Measurements from ENCODE around the gene LARGE1.

The LARGE1 gene

DNA sequence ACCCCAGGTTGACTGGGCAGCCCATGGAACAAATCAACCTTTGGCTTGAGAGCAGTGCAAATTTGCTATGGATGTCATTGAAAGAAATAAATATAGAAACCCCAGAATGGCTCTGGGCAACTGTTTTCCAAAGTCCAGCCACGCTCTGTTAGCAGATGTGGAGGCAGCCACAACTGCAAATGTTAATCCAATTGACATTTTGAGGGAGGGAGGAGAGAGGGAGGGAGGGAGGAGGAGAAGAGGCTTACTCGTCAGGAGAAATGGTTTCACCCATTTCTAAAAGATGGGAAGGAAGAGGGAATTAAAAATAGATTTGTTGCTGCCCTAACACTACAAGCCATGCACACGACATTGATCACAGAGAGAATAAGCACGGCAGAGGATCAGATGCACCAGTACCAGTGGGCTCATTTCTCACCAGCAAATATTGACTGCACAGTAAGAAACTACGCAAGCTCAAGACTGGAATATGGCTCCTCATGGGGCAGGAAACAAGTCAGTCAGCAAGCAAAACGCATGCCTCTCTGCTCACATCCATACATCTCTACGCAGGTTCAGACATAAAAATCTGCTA is 229.1 kb downstream of the LARGE1 start:
- no peak overlapping the region for H3K27ac Mint-ChIP-seq (ENCODE audit: low read depth)

DNA sequence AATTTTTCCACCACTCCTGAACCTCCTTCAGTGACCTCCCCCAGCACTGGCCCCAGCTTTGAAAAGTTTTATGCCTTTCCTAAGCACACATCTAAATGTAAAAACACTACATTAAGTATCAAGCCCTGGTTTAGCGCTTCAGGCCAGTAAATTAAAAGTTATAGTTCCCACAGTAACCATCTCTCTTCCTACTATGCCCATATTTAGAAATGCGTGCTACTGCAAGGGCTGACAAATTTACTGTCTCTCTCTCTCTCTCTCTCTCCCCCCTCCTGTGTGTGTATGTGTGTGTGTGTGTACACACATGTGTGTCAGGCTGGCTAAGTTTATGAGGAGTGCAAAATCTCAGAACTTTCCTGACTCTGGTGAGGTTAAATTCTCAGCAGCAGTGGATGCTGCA is 231.4 kb downstream of the LARGE1 start:
- H3K36me3 Mint-ChIP-seq (ENCODE audit: insufficient read depth), result peaks cover 2% of the 10 kb centered on the region
- H3K27me3 Mint-ChIP-seq, result no peaks in the 10 kb centered on the region
- H3K4me3 Mint-ChIP-seq, result no peak overlapping the region
- peaks cover 20% of the 10 kb centered on the region for H3K9me3 Mint-ChIP-seq
- H3K27ac Mint-ChIP-seq (ENCODE audit: low read depth), result no peak overlapping the region
- DNase-seq (ENCODE audit: low spot score in 2 of 2) (no peak), ATAC-seq (replicated peaks; ENCODE audit: extremely low read depth, poor library complexity, severe bottlenecking) (no peak)
- H3K4me1 Mint-ChIP-seq, result no peaks in the 10 kb centered on the region

More for the DNA sequence above, 229.1 kb downstream of the LARGE1 start:
- no peak for DNase-seq (ENCODE audit: low spot score in 2 of 2)
- H3K27me3 Mint-ChIP-seq, result no peaks in the 10 kb centered on the region
- H3K4me3 Mint-ChIP-seq, result no peak overlapping the region
- no peak for ATAC-seq (replicated peaks; ENCODE audit: extremely low read depth, poor library complexity, severe bottlenecking)
- peaks cover 2% of the 10 kb centered on the region for H3K36me3 Mint-ChIP-seq (ENCODE audit: insufficient read depth)
- H3K9me3 Mint-ChIP-seq, result peaks cover 20% of the 10 kb centered on the region
- H3K4me1 Mint-ChIP-seq, result no peaks in the 10 kb centered on the region

DNA sequence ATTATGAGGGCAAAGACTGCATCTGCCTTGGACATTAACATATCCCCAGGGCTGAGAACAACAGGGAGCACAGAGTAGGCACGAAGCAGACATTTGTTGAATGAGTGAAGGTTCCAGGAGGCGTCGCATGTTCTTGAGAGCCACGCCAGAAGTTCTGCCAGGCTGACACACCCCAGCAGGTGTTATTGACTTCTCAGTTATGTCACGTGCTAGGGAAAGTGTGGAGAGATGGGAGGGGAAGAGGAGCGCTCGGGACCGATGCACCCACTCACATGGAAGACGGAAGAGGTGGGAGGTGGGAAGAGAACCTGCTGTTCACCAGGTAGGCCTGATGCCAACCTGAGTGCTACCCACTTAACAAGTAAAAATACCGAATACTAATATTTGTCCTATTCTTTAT is 232.8 kb downstream of the LARGE1 start:
- Mint-ChIP-seq H3K36me3 (ENCODE audit: insufficient read depth) (peaks cover 2% of the 10 kb centered on the region), H3K27me3 (no peaks in the 10 kb centered on the region), H3K4me3 (no peak overlapping the region), H3K27ac (ENCODE audit: low read depth) (no peak overlapping the region), H3K4me1 (no peaks in the 10 kb centered on the region), H3K9me3 (peaks cover 23% of the 10 kb centered on the region)
- DNase-seq (ENCODE audit: low spot score in 2 of 2), result no peak
- ATAC-seq (replicated peaks; ENCODE audit: extremely low read depth, poor library complexity, severe bottlenecking), result no peak

DNA sequence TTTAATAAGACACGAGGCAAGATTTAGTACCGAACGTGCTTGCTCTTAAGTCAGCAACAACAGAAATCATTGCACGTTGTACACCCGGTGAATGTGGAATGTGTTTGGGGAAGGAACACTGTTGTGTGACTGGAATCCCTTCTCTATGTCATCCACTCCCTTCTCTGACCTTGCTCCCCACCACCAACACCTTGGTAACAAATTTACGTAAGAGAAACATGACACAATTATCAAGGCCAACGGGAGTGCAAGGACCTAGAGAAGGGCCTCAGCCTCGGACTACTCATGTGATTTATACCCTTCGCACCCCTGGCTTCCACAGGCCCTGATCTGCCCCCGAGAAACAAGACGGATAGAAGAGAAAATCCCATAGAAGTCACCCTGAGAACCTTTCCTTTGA is 236.2 kb downstream of the LARGE1 start:
- H3K27ac Mint-ChIP-seq (ENCODE audit: low read depth), result no peak overlapping the region
- ATAC-seq (replicated peaks; ENCODE audit: extremely low read depth, poor library complexity, severe bottlenecking) (no peak), DNase-seq (ENCODE audit: low spot score in 2 of 2) (no peak)
- H3K4me3 Mint-ChIP-seq, result no peak overlapping the region
- H3K9me3 Mint-ChIP-seq, result peaks cover 23% of the 10 kb centered on the region
- no peaks in the 10 kb centered on the region for H3K27me3 Mint-ChIP-seq
- peaks cover 2% of the 10 kb centered on the region for H3K36me3 Mint-ChIP-seq (ENCODE audit: insufficient read depth)
- no peaks in the 10 kb centered on the region for H3K4me1 Mint-ChIP-seq

DNA sequence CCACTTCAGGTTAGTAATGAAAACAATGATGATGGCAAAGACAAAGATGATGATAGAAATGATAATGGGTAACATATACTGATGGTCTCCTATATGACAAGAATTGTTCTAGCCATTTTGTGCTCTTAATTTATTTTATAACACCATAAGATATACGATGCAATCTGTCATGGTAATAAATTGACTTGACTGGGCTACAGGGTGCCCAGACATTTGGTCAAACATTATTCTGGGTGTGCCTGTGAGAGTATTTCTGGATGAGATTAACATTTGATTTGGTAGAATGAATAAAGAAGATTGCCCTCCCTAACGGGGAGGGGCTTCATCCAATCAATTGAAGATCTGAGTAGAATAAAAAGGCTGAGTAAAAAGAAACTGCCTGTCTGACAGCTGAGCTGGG is 237.3 kb downstream of the LARGE1 start:
- ATAC-seq (replicated peaks; ENCODE audit: extremely low read depth, poor library complexity, severe bottlenecking), result no peak
- Mint-ChIP-seq H3K4me3 (no peak overlapping the region), H3K36me3 (ENCODE audit: insufficient read depth) (no peaks in the 10 kb centered on the region), H3K27ac (ENCODE audit: low read depth) (no peak overlapping the region), H3K27me3 (no peaks in the 10 kb centered on the region), H3K9me3 (peaks cover 19% of the 10 kb centered on the region), H3K4me1 (no peaks in the 10 kb centered on the region)
- DNase-seq (ENCODE audit: low spot score in 2 of 2), result no peak

DNA sequence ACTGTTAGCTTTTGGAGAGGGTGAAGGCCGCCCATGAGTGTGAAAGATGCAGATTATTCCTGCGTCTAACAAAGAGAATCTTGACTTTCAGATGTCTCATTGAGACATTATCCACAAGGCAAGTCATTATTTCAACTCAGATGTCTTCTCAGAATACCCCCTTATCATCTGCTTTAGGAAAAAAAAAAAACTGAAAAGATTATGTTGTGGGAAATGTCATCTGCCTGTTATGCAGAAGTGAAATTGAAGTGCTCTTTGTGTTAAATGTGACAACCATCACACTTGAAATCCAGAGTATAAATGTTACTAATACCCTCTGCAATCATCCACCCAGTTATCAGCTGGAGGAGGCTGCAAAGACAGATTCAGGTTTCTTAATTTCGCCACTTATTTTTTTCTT is 239.6 kb downstream of the LARGE1 start:
- DNase-seq (ENCODE audit: low spot score in 2 of 2) (no peak), ATAC-seq (replicated peaks; ENCODE audit: extremely low read depth, poor library complexity, severe bottlenecking) (no peak)
- Mint-ChIP-seq H3K9me3 (peaks cover 11% of the 10 kb centered on the region), H3K27ac (ENCODE audit: low read depth) (no peak overlapping the region), H3K27me3 (no peaks in the 10 kb centered on the region), H3K4me1 (no peaks in the 10 kb centered on the region), H3K4me3 (no peak overlapping the region), H3K36me3 (ENCODE audit: insufficient read depth) (no peaks in the 10 kb centered on the region)

DNA sequence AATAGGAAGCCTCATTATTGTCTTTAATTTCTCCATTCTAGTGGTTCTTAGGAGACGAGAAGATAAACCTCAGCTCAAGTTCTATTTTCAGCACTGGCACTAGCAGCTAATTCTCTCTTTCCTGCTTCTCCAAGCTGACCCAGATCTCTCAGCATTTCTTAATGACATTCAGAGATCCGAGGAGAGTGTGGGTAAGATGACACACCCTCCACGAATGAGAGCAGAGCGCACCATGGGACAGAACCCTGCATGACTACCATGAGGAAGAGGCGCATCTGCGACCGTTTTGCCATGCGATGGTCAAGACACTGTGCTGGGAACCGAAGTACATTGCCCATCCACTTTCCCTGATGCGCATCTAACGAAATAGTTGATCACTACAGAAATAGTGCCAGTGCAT is 241.8 kb downstream of the LARGE1 start:
- DNase-seq (ENCODE audit: low spot score in 2 of 2), result no peak
- Mint-ChIP-seq H3K27ac (ENCODE audit: low read depth) (no peak overlapping the region), H3K9me3 (peaks cover 19% of the 10 kb centered on the region), H3K4me1 (no peaks in the 10 kb centered on the region), H3K4me3 (no peak overlapping the region), H3K36me3 (ENCODE audit: insufficient read depth) (no peaks in the 10 kb centered on the region), H3K27me3 (no peaks in the 10 kb centered on the region)
- ATAC-seq (replicated peaks; ENCODE audit: extremely low read depth, poor library complexity, severe bottlenecking), result no peak

DNA sequence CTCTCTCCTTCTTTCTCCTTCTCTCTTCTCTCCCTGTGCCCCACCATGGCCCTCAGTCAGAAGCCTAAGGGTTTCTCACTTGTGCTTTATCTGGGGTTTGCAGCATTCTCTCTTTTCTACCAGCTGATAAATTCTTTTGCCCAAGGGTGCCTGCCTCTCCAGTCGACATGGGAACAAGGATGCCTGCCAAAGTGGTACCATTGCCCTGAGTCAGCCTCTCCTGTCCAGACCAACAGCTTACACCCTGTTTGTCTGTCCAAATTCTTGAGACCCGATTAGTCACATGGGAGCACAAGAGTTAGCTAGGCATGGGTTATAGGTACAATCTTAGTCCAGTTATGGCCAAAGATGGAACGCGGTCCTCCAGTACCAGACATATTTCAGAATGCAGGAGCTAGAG is 242.7 kb downstream of the LARGE1 start:
- no peaks in the 10 kb centered on the region for H3K36me3 Mint-ChIP-seq (ENCODE audit: insufficient read depth)
- no peaks in the 10 kb centered on the region for H3K27me3 Mint-ChIP-seq
- no peak overlapping the region for H3K4me3 Mint-ChIP-seq
- no peaks in the 10 kb centered on the region for H3K4me1 Mint-ChIP-seq
- no peak overlapping the region for H3K27ac Mint-ChIP-seq (ENCODE audit: low read depth)
- ATAC-seq (replicated peaks; ENCODE audit: extremely low read depth, poor library complexity, severe bottlenecking), result no peak
- no peak for DNase-seq (ENCODE audit: low spot score in 2 of 2)
- peaks cover 14% of the 10 kb centered on the region for H3K9me3 Mint-ChIP-seq

DNA sequence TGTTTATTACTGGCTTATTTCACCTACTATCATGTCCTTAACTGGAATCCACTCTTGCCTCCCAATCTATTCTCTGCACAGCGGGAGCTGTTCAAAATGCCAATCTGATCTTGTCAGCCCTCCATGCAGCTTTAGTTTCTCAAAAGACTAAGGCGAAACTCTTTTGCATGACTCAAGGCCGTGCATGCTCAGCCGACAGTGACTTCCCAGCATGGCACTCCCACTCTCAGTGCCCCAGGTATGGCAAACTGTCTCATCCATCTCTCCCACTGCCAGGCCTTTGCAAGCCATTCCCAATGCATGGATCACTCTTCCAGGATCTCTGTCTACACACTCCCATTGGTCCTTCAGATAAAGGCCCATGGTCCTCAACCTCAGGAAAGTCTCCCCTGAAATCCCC is 245.9 kb downstream of the LARGE1 start:
- DNase-seq (ENCODE audit: low spot score in 2 of 2) (no peak), ATAC-seq (replicated peaks; ENCODE audit: extremely low read depth, poor library complexity, severe bottlenecking) (no peak)
- Mint-ChIP-seq H3K9me3 (peaks cover 9% of the 10 kb centered on the region), H3K27ac (ENCODE audit: low read depth) (no peak overlapping the region), H3K36me3 (ENCODE audit: insufficient read depth) (no peaks in the 10 kb centered on the region), H3K27me3 (no peaks in the 10 kb centered on the region), H3K4me1 (no peaks in the 10 kb centered on the region), H3K4me3 (no peak overlapping the region)

DNA sequence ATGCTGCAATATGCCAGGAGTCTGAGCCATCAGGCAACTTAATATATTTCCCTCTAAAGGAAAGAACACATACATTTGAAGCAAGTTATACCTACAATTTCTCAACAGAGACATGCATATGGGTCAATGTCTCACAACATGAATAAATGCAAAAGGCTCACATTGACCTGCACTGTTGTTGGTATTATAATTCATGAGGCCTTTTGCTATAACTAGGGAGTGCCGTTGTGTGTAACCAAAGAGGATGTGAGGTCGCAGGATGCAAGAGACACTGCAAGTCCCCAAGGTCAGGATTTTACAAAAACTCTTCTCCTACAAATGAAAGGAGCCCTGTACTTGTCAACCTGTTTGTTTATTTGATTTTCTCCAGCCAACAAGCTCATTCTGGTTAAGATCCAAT is 250.5 kb downstream of the LARGE1 start:
- Mint-ChIP-seq H3K36me3 (ENCODE audit: insufficient read depth) (no peaks in the 10 kb centered on the region), H3K27ac (ENCODE audit: low read depth) (no peak overlapping the region), H3K4me1 (no peaks in the 10 kb centered on the region), H3K9me3 (peaks cover 15% of the 10 kb centered on the region), H3K27me3 (no peaks in the 10 kb centered on the region), H3K4me3 (no peak overlapping the region)
- no peak for ATAC-seq (replicated peaks; ENCODE audit: extremely low read depth, poor library complexity, severe bottlenecking)
- DNase-seq (ENCODE audit: low spot score in 2 of 2), result no peak

DNA sequence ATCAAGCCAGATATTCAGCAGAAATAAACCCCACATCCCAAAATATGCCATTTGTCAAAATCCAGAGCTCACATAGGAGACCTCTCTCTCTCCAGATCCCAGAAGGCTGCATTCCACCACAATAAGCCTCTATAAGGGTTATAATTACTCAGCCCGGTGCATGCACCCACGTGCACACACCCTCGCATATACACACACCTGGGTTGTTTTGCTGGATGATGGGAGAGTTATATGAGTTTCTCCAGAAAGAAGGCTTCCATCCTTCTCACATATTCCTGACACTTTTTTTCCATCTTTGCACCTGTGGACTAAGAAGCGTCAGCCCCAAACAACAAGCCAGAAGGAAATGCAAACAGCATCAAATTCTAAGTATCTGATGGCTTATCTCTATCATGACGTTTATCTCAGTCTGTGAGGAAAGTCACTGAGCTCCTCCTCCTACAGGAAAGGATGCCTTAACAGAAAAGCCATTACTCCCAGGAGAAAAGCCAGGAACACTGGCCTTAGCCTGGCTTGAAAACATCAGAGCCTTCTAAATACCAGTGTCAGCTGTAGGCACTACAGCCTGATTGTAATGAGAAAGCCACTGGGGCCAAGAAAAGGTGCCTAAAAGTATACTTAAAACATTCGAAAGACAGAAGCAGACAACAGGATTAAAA is 253.2 kb downstream of the LARGE1 start:
- H3K9me3 Mint-ChIP-seq, result peaks cover 13% of the 10 kb centered on the region
- H3K27me3 Mint-ChIP-seq, result no peaks in the 10 kb centered on the region
- no peaks in the 10 kb centered on the region for H3K4me1 Mint-ChIP-seq
- no peak overlapping the region for H3K4me3 Mint-ChIP-seq
- DNase-seq (ENCODE audit: low spot score in 2 of 2) (no peak), ATAC-seq (replicated peaks; ENCODE audit: extremely low read depth, poor library complexity, severe bottlenecking) (no peak)
- no peak overlapping the region for H3K27ac Mint-ChIP-seq (ENCODE audit: low read depth)
- peaks cover 2% of the 10 kb centered on the region for H3K36me3 Mint-ChIP-seq (ENCODE audit: insufficient read depth)

DNA sequence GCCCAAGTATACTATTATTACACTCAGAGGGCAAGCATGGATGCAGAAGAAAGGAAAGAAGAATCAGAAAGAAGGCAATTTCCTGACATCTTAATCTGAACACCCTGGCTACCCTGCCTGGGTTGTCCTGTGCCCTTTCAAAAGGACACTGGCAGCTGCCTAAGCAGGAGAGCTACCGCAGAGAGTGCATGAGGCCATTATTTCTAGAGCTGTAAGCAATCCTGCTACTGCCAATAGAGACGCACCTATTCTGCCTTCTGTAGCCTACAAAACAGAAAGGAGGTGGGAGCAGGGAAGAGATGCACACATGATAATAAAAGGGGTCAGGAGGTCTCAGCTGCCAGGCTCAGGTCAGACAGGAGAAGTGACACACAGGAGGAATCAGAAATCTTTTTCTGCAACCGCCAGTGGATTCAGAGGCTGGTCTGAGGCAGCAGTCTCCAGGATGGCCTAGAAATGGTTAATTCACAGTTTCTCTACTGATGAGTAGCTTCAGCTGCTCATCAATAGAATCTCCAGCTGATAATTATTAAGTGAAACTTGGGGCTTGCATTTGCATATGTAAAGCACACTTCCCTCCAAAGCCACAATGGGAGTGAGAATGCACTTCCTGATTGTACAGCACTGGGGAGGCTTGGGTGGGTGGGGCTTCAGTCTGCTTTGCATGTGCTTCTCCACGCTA is 253.9 kb downstream of the LARGE1 start:
- peaks cover 2% of the 10 kb centered on the region for H3K36me3 Mint-ChIP-seq (ENCODE audit: insufficient read depth)
- H3K4me1 Mint-ChIP-seq, result no peaks in the 10 kb centered on the region
- no peak overlapping the region for H3K4me3 Mint-ChIP-seq
- ATAC-seq (replicated peaks; ENCODE audit: extremely low read depth, poor library complexity, severe bottlenecking), result no peak
- no peak for DNase-seq (ENCODE audit: low spot score in 2 of 2)
- H3K27me3 Mint-ChIP-seq, result no peaks in the 10 kb centered on the region
- H3K27ac Mint-ChIP-seq (ENCODE audit: low read depth), result no peak overlapping the region
- H3K9me3 Mint-ChIP-seq, result peaks cover 13% of the 10 kb centered on the region

DNA sequence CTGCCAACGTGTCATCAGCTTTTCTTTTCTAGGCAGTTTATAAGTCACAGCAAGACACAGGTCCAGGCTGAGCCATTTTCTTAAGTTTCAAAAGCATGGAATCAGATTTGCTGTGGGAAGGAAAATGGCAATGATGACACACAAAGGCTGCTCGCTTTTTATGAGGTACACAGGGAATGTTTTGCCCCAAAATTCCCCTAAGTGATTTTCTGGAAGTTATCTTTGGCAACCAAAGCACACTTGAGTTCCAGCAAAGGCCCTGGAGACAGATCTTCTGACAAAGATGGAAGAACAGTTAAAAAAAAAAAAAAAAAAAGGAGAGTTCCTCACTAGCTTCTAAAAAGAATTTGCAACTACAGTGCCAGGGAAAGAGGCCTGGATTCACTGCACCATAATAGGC is 260.8 kb downstream of the LARGE1 start:
- ATAC-seq (replicated peaks; ENCODE audit: extremely low read depth, poor library complexity, severe bottlenecking) (no peak), DNase-seq (ENCODE audit: low spot score in 2 of 2) (no peak)
- H3K27me3 Mint-ChIP-seq, result no peaks in the 10 kb centered on the region
- H3K4me1 Mint-ChIP-seq, result no peaks in the 10 kb centered on the region
- no peak overlapping the region for H3K27ac Mint-ChIP-seq (ENCODE audit: low read depth)
- no peak overlapping the region for H3K4me3 Mint-ChIP-seq
- H3K36me3 Mint-ChIP-seq (ENCODE audit: insufficient read depth), result peaks cover 2% of the 10 kb centered on the region
- peaks cover 22% of the 10 kb centered on the region for H3K9me3 Mint-ChIP-seq
